ENCODE measurements around the gene GPR4.

DNA sequence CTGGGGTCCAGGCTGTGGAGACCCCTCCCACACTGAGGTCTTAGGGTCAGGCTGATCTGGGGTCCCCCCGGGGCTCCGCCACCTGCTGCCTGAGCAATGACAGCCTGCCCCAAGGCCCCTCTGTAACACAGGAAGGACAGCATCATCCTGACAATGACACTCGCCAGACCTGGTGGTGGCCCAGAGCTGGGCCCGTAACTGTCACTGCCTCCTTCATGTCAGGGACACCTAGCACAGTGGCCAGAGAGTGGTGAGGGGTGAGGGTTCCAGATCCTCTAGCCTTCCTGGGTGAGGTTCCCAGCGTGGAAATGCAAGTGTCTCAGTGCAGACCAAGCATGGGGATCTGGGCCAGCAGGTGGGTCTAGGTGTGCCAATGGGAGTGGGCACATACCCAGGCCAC, 45.2 kb downstream of the GPR4 start:
- no peak for TF ChIP-seq CTCF (conservative IDR thresholded peaks at IDR 0.05; ENCODE audit: low read depth, low read length)
- TF ChIP-seq EZH2 (IDR thresholded peaks at IDR 0.05; ENCODE audit: low read length, unreplicated experiment): no peak
- no peak for TF ChIP-seq EZH2phosphoT487 (IDR thresholded peaks at IDR 0.05; ENCODE audit: borderline replicate concordance, low read length)
